Heart left ventricle (tissue), 16 donors: Measurements from ENCODE around the gene RIIAD1. TPM values are rescaled to one million over a fixed set of nuclear protein-coding genes. Genes with fewer than 3 reads are reported as not detected.
"Not testable (repeated sequence)": the region's sequence is repeated elsewhere in the genome, so short reads cannot be mapped to it uniquely, and the experiment has no call there.

Experiments used
- ATAC-seq, 4 donors: fragments of 200-7000 bp; cut with Tn5 transposase; one replicate each; pipeline ENCODE4 v1.9.1; 2020 to 2022; ENCODE audit warnings: moderate library complexity in 4 of 4, mild to moderate bottlenecking in 3 of 4, moderate number of reproducible peaks in 1 of 4
- DNase-seq, 5 donors: peaks; one replicate each; pipeline ENCODE4 v3.0.0-alpha.2; 2020
- H3K27ac ChIP-seq, 12 donors: fragments of 200-600 bp; sonication (generic) in 4 of 12; one replicate each; pipeline versions ENCODE4 v1.5.0 to v1.8.0; 2016 to 2022; ENCODE audit warnings: mild to moderate bottlenecking in 2 of 12
- H3K27me3 ChIP-seq, 9 donors: fragments of 200-600 bp; sonication (generic) in 2 of 9; one replicate each; pipeline versions ENCODE4 v1.5.1 to v1.8.0; 2016 to 2022; ENCODE audit warnings: mild to moderate bottlenecking in 3 of 9
- H3K36me3 ChIP-seq, 9 donors: fragments of 200-600 bp; sonication (generic) in 2 of 9; one replicate each; pipeline versions ENCODE4 v1.5.0 to v1.8.0; 2018 to 2022; ENCODE audit warnings: mild to moderate bottlenecking in 2 of 9
- H3K4me1 ChIP-seq, 12 donors: fragments of 200-600 bp; sonication (generic) in 4 of 12; one replicate each; pipeline versions ENCODE4 v1.5.0 to v1.8.0; 2016 to 2022; ENCODE audit warnings: mild to moderate bottlenecking in 3 of 12
- H3K4me3 ChIP-seq, 12 donors: fragments of 200-600 bp; sonication (generic) in 4 of 12; one replicate each; pipeline versions ENCODE4 v1.5.0 to v1.8.0; 2017 to 2022; ENCODE audit warnings: mild to moderate bottlenecking in 9 of 12, moderate library complexity in 4 of 12
- H3K9me3 ChIP-seq, 12 donors: fragments of 200-600 bp; sonication (generic) in 4 of 12; one replicate each; pipeline versions ENCODE4 v1.5.0 to v1.8.0; 2016 to 2022; ENCODE audit warnings: mild to moderate bottlenecking in 1 of 12
- CTCF ChIP-seq, 12 donors: fragments of 200-600 bp; sonication (generic) in 4 of 12; IDR thresholded peaks; one replicate each; pipeline versions ENCODE4 v1.5.0 to v1.8.0; 2018 to 2022; ENCODE audit warnings: antibody characterized with exemption in 12 of 12, mild to moderate bottlenecking in 5 of 12
- POLR2A ChIP-seq, 2 donors: fragments of 450-650 bp; IDR thresholded peaks; one replicate each; pipeline ENCODE4 v1.6.1; 2017; ENCODE audit warnings: antibody characterized with exemption in 2 of 2, mild to moderate bottlenecking in 2 of 2, moderate library complexity in 2 of 2
- WGBS, 4 donors: extraction: QIAGEN DNeasy Blood & Tissue Kit in 2 of 4; methylation state at CpG; one replicate each; pipeline versions ENCODE4 v1.1.5 to v1.1.7; 2013 to 2018; 5-methylcytosine and 5-hydroxymethylcytosine counted together
- intact Hi-C, 10 donors: fragments of 100-400 bp; cut with DNase I; formaldehyde crosslinking; loops; one replicate each; pipeline versions ENCODE4 v1.11.1 to v1.14.2; 2022
- polyA plus RNA-seq, 2 donors: library from polyadenylated mRNA; stranded (reverse); fragments of 200-250 nt; gene quantifications; one replicate each; pipeline ENCODE4 v1.2.3, GENCODE V29; 2013
- total RNA-seq, 9 donors: library from RNA; depleted of rRNA in 2 of 9; stranded (reverse); fragments of >200 nt in 2 of 9; fragmentation: NEBNext Ultra II Directional in 3 of 9; extraction: Animal tissue kit (Norgen Biotek cat#: 25700) in 3 of 9; gene quantifications; one replicate each; pipeline versions ENCODE4 v1.1.0 to v1.2.4, GENCODE V29; 2016 to 2023
- donor health status: ischemic (EF 13 %, LVEDD 7.1; RV severe dilation, severe dysfunction).
- donor health status: healthy with polysubstance abuse.
- donor health status: DM: no; HTN: yes; CAD: no.
- donor health status: DM: no; HTN: no; CAD: no.
- donor health status: ischemic (EF 25% LVEDD 6.9; RV normal size, moderate dysfunction).
- donor health status: ischemic (EF 25% LVEDD 5.7; RV mildly dilated, moderate dysfunction).
- donor health status: healthy.
- donor health status: DM: yes; HTN: yes; CAD: no.
- donor health status: ischemic (EF 35%, LVEDD 5.7; RV mildly dilated, moderate dysfunction).
- donor health status: nonischemic (EF 11% LVEDD 7.7; RV severe dilation, severe dysfunction).
- donor health status: DM: yes; HTN: yes; CAD: no.
- donor health status: PGD.
- donor health status: ischemic (EF 29% LVEDD 5.4; RV normal size, mild dysfunction).
- donor health status: nonischemic (EF 23%, LVEDD 6.1; RV moderate dilation, normal function).

Gene RIIAD1
- total and polyA plus RNA-seq, 11 donors: 2.3 to 20.8 (median 6.8) TPM; not detected in 2

GRCh38 chr1:151681923-151682322 lies 39.4 kb upstream of the RIIAD1 start:
- no peak overlapping the region for H3K4me3 ChIP-seq
- no peaks in the 10 kb centered on the region for H3K9me3 ChIP-seq
- intact Hi-C loops: no loop called here
- H3K27me3 ChIP-seq: no peaks in the 10 kb centered on the region
- H3K36me3 ChIP-seq: peaks cover 0 to 71% (median 49%) of the 10 kb centered on the region in 9 donors
- H3K27ac ChIP-seq: peak overlapping the region in 1 of 12 donors; percentile 13
- ATAC-seq: no peak
- H3K4me1 ChIP-seq: peaks cover 0 to 11% (median 0%) of the 10 kb centered on the region in 12 donors
- 93 to 97% (median 94%) methylated on average over 2 of the region's 2 CpGs for WGBS, 4 donors
- DNase-seq: no peak
- TF ChIP-seq POLR2A (IDR thresholded peaks at IDR 0.05) (no peak), CTCF (IDR thresholded peaks at IDR 0.05) (no peak)

GRCh38 chr1:151682901-151683300 lies 38.4 kb upstream of the RIIAD1 start:
- H3K27me3 ChIP-seq, H3K9me3 ChIP-seq, H3K27ac ChIP-seq, intact Hi-C loops, H3K4me3 ChIP-seq, ATAC-seq, DNase-seq: not testable (repeated sequence)
- Histone ChIP-seq H3K4me1 (peaks cover 0 to 11% (median 0%) of the 10 kb centered on the region in 12 donors), H3K36me3 (peaks cover 0 to 66% (median 52%) of the 10 kb centered on the region in 9 donors)
- WGBS, 4 donors: 92 to 97% (median 94%) methylated on average over 7 of the region's 7 CpGs

GRCh38 chr1:151684128-151684527 lies 37.2 kb upstream of the RIIAD1 start:
- intact Hi-C loops: no loop called here
- no peak for TF ChIP-seq CTCF (IDR thresholded peaks at IDR 0.05)
- no peak for TF ChIP-seq POLR2A (IDR thresholded peaks at IDR 0.05)
- WGBS, 4 donors: 69 to 97% (median 85%) methylated on average over 2 of the region's 2 CpGs

GRCh38 chr1:151686561-151686960 lies 34.8 kb upstream of the RIIAD1 start:
- DNase-seq (no peak), ATAC-seq (no peak)
- H3K27me3 ChIP-seq: no peaks in the 10 kb centered on the region
- peaks cover 0 to 57% (median 46%) of the 10 kb centered on the region in 9 donors for H3K36me3 ChIP-seq
- no peaks in the 10 kb centered on the region for H3K9me3 ChIP-seq
- TF ChIP-seq CTCF (IDR thresholded peaks at IDR 0.05) (no peak), POLR2A (IDR thresholded peaks at IDR 0.05) (no peak)
- 87 to 100% (median 92%) methylated on average over 2 of the region's 2 CpGs for WGBS, 4 donors
- intact Hi-C loops: no loop called here
- H3K27ac ChIP-seq: no peak overlapping the region
- no peak overlapping the region for H3K4me3 ChIP-seq
- H3K4me1 ChIP-seq: peaks cover 0 to 16% (median 0%) of the 10 kb centered on the region in 12 donors

More at GRCh38 chr1:151684128-151684527, 37.2 kb upstream of the RIIAD1 start:
- peaks cover 0 to 14% (median 0%) of the 10 kb centered on the region in 12 donors for H3K4me1 ChIP-seq
- H3K9me3 ChIP-seq: no peaks in the 10 kb centered on the region
- peaks cover 0 to 57% (median 48%) of the 10 kb centered on the region in 9 donors for H3K36me3 ChIP-seq
- no peak for ATAC-seq
- DNase-seq: no peak
- no peaks in the 10 kb centered on the region for H3K27me3 ChIP-seq
- H3K4me3 ChIP-seq: no peak overlapping the region
- no peak overlapping the region for H3K27ac ChIP-seq

GRCh38 chr1:151689494-151689893 lies 31.8 kb upstream of the RIIAD1 start:
- no peak for TF ChIP-seq POLR2A (IDR thresholded peaks at IDR 0.05)
- TF ChIP-seq CTCF (IDR thresholded peaks at IDR 0.05): no peak
- Histone ChIP-seq H3K4me1 (peaks cover 0 to 16% (median 0%) of the 10 kb centered on the region in 12 donors), H3K9me3 (no peaks in the 10 kb centered on the region), H3K36me3 (peaks cover 0 to 62% (median 47%) of the 10 kb centered on the region in 9 donors), H3K4me3 (no peak overlapping the region), H3K27me3 (no peaks in the 10 kb centered on the region), H3K27ac (no peak overlapping the region)
- ATAC-seq: peak in 3 of 4 donors; percentile 37 to 53 (median 43)
- DNase-seq: no peak
- intact Hi-C loops: no loop called here
- 52 to 60% (median 58%) methylated on average over 4 of the region's 4 CpGs for WGBS, 4 donors
